Eye (tissue), 1 donor: ENCODE results near the gene PRTG.
"Not testable (repeated sequence)": the region's sequence is repeated elsewhere in the genome, so short reads cannot be mapped to it uniquely, and the experiment has no call there.

Experiments
- DNase-seq: peaks from one replicate; pipeline ENCODE4 v3.0.0-alpha.2; 2015

Gene PRTG

GRCh38 chr15:55743729-55744655 is 1.0 kb upstream of the PRTG start:
- DNase-seq: no peak

- peak; percentile 87 for DNase-seq
Measured at GRCh38 chr15:55742498-55742926, 440 bp downstream of the PRTG start.

- peak; percentile 74 for DNase-seq
Measured at GRCh38 chr15:55741833-55742497, 987 bp downstream of the PRTG start.

GRCh38 chr15:55740981-55741832 is 1.7 kb downstream of the PRTG start:
- peak; percentile 69 for DNase-seq

- DNase-seq: peak; percentile 43
Measured at GRCh38 chr15:55740359-55740878, 2.5 kb downstream of the PRTG start.

- no peak for DNase-seq
Measured at GRCh38 chr15:55739641-55740040, 3.3 kb downstream of the PRTG start.

GRCh38 chr15:55738715-55739114 is 4.2 kb downstream of the PRTG start:
- DNase-seq: no peak

- DNase-seq: peak; percentile 41
Measured at GRCh38 chr15:55737373-55737772, 5.6 kb downstream of the PRTG start.

GRCh38 chr15:55736756-55737155 is 6.2 kb downstream of the PRTG start:
- no peak for DNase-seq

- DNase-seq: no peak
Measured at GRCh38 chr15:55734641-55735040, 8.3 kb downstream of the PRTG start.

- DNase-seq: not testable (repeated sequence)
Measured at GRCh38 chr15:55733461-55733860, 9.5 kb downstream of the PRTG start.

- DNase-seq: no peak
Measured at GRCh38 chr15:55721554-55722185, 21.3 kb downstream of the PRTG start.

- no peak for DNase-seq
Measured at GRCh38 chr15:55715355-55716076, 27.4 kb downstream of the PRTG start.

- DNase-seq: no peak
Measured at GRCh38 chr15:55714064-55714463, 28.9 kb downstream of the PRTG start.

- DNase-seq: no peak
Measured at GRCh38 chr15:55712363-55712762, 30.6 kb downstream of the PRTG start.

GRCh38 chr15:55710286-55710685 is 32.7 kb downstream of the PRTG start:
- DNase-seq: no peak

GRCh38 chr15:55709458-55709857 is 33.5 kb downstream of the PRTG start:
- DNase-seq: no peak

- no peak for DNase-seq
Measured at GRCh38 chr15:55708720-55709119, 34.2 kb downstream of the PRTG start.

- no peak for DNase-seq
Measured at GRCh38 chr15:55707951-55708350, 35.0 kb downstream of the PRTG start.

- peak; percentile 54 for DNase-seq
Measured at GRCh38 chr15:55707518-55707917, 35.4 kb downstream of the PRTG start.

GRCh38 chr15:55703873-55704301 is 39.1 kb downstream of the PRTG start:
- DNase-seq: peak; percentile 58

GRCh38 chr15:55700876-55701275 is 42.1 kb downstream of the PRTG start:
- DNase-seq: no peak
